K562 treated with DMSO at 1 percent for 48 hours (cell line): ENCODE data around the gene CYP27B1. TPM values are rescaled to one million over a fixed set of nuclear protein-coding genes. Genes with fewer than 3 reads are reported as not detected.

Source experiments
- total RNA-seq: library from RNA; unstranded; fragments of 300-600 nt; gene quantifications from 2 replicates; pipeline ENCODE4 v1.2.3, GENCODE V29; 2022; ENCODE audit warnings: low replicate concordance; ENCODE audit errors: extremely low read depth

CYP27B1 gene
- total RNA-seq = not detected in 2 replicates

GRCh38 chr12:57766464-57767304, at the start of gene CYP27B1:
Gene CYP27B1, minus strand, starts transcription at chr12:57767078. Its CDS starts 37 bp downstream, at chr12:57767041.

GRCh38 chr12:57782608-57783465, 16.0 kb upstream of the CYP27B1 start, which contains the start of gene TSFM:
Gene TSFM, plus strand, starts transcription at chr12:57782787. Its CDS starts 15 bp downstream, at chr12:57782802.

GRCh38 chr12:57772429-57773322, 5.8 kb upstream of the CYP27B1 start, which contains the start of gene EEF1AKMT3:
Gene EEF1AKMT3, plus strand, starts transcription at chr12:57772614. Its CDS starts 111 bp downstream, at chr12:57772725.

GRCh38 chr12:57771873-57772428, 5.1 kb upstream of the CYP27B1 start, which contains the start of gene METTL1:
Gene METTL1, minus strand, starts transcription at chr12:57772105. Its CDS starts 22 bp downstream, at chr12:57772083.

GRCh38 chr12:57754411-57755193, 12.3 kb downstream of the CYP27B1 start, which contains the start of gene MARCHF9:
Gene MARCHF9, plus strand, starts transcription at chr12:57755103. Its CDS starts 426 bp downstream, at chr12:57755529.

GRCh38 chr12:57751788-57752667, 14.8 kb downstream of the CYP27B1 start, which contains the start of gene CDK4:
Gene CDK4, minus strand, starts transcription at chr12:57752310. Its CDS starts 593 bp downstream, at chr12:57751717.

GRCh38 chr12:57744777-57745484, 21.9 kb downstream of the CYP27B1 start, which contains the start of gene TSPAN31:
Gene TSPAN31, plus strand, starts transcription at chr12:57745039. Its CDS starts 116 bp downstream, at chr12:57745155.

GRCh38 chr12:57738661-57739237, 28.1 kb downstream of the CYP27B1 start, which contains the start of gene AGAP2:
Gene AGAP2, minus strand, starts transcription at chr12:57738742. Its CDS starts 496 bp downstream, at chr12:57738246.

Other genes starting within 250 kb of the CYP27B1 start
- not detected in 2 replicates for gene DDIT3, start 246.6 kb downstream of the CYP27B1 start, total RNA-seq
- not detected in 2 replicates for gene MBD6, start 244.3 kb downstream of the CYP27B1 start, total RNA-seq
- 249 TPM in 1 of 2 replicates, not detected in the other for gene DCTN2, start 219.9 kb downstream of the CYP27B1 start, total RNA-seq
- gene KIF5A, start 217.0 kb downstream of the CYP27B1 start, total RNA-seq = not detected in 2 replicates
- gene PIP4K2C, start 175.9 kb downstream of the CYP27B1 start, total RNA-seq = not detected in 2 replicates
- not detected in 2 replicates for gene DTX3, start 162.3 kb downstream of the CYP27B1 start, total RNA-seq
- not detected in 2 replicates for gene ARHGEF25, start 155.6 kb downstream of the CYP27B1 start, total RNA-seq
- not detected in 2 replicates for gene B4GALNT1, start 133.9 kb downstream of the CYP27B1 start, total RNA-seq
- 921 TPM in 1 of 2 replicates, not detected in the other for gene OS9, start 72.9 kb downstream of the CYP27B1 start, total RNA-seq
- not detected in 2 replicates for gene AGAP2, start 28.3 kb downstream of the CYP27B1 start, total RNA-seq
- gene TSPAN31, start 22.0 kb downstream of the CYP27B1 start, total RNA-seq = not detected in 2 replicates
- gene CDK4, start 14.8 kb downstream of the CYP27B1 start, total RNA-seq = not detected in 2 replicates
- gene MARCHF9, start 12.0 kb downstream of the CYP27B1 start, total RNA-seq = not detected in 2 replicates
- gene METTL1, start 5.0 kb upstream of the CYP27B1 start, total RNA-seq = not detected in 2 replicates
- gene EEF1AKMT3, start 5.5 kb upstream of the CYP27B1 start, total RNA-seq = not detected in 2 replicates
- gene TSFM, start 15.7 kb upstream of the CYP27B1 start, total RNA-seq = not detected in 2 replicates
- not detected in 2 replicates for gene AVIL, start 51.7 kb upstream of the CYP27B1 start, total RNA-seq
- gene CTDSP2, start 79.7 kb upstream of the CYP27B1 start, total RNA-seq = 74.3 TPM in 1 of 2 replicates, not detected in the other
- not detected in 2 replicates for gene ATP23, start 174.5 kb upstream of the CYP27B1 start, total RNA-seq